CD4-positive, alpha-beta T cell treated with Interleukin-17A for 4 hours (primary cell): Measurements from ENCODE around the gene BBS1.
"Not testable (repeated sequence)": the region's sequence is repeated elsewhere in the genome, so short reads cannot be mapped to it uniquely, and the experiment has no call there.

ENCODE experiments used
- DNase-seq: peaks from one replicate; pipeline ENCODE4 v3.0.0-alpha.2; 2020; ENCODE audit warnings: mixed read lengths

BBS1 gene

GRCh38 chr11:66582565-66583147, 72.2 kb downstream of the BBS1 start:
- DNase-seq: not testable (repeated sequence)
